Motor neuron (in vitro differentiated cells): Measurements from ENCODE around the gene ZNF513. TPM values are rescaled to one million over a fixed set of nuclear protein-coding genes. Genes with fewer than 3 reads are reported as not detected.

Source experiments
- ATAC-seq, 8 experiments: fragments of 200-7000 bp; cut with Tn5 transposase; replicated peaks in 6 of 8; 2 replicates each; pipeline ENCODE4 v1.8.0; 2021; ENCODE audit warnings: mild to moderate bottlenecking in 8 of 8, moderate library complexity in 8 of 8
- H3K27ac ChIP-seq, 2 donors: fragments of 250-450 bp; sonication (Bioruptor Pico); 2 replicates each; pipeline ENCODE4 v1.9.0; 2021; ENCODE audit warnings: antibody characterized with exemption in 2 of 2, mild to moderate bottlenecking in 2 of 2, moderate library complexity in 1 of 2
- H3K4me1 ChIP-seq, 2 donors: fragments of 250-450 bp; sonication (Bioruptor Pico); replicated peaks in 1 of 2; 2 replicates each; pipeline ENCODE4 v1.6.1; 2021; ENCODE audit warnings: antibody characterized with exemption in 2 of 2, mild to moderate bottlenecking in 2 of 2, moderate library complexity in 1 of 2
- H3K4me3 ChIP-seq, 5 donors: fragments of 250-450 bp; sonication (Bioruptor Pico); 2 replicates each; pipeline ENCODE4 v1.9.0; 2021; ENCODE audit warnings: antibody characterized with exemption in 5 of 5, mild to moderate bottlenecking in 5 of 5, moderate library complexity in 4 of 5
- WGBS, 10 experiments: fragments of 450-650 bp; shearing (Covaris generic); methylation state at CpG; one replicate each; pipeline ENCODE4 v1.0.0; 2022; 5-methylcytosine and 5-hydroxymethylcytosine counted together
- in situ Hi-C, 9 experiments: fragments of 400-800 bp; cut with MboI; loops; one replicate each; pipeline ENCODE4 v1.15.0; 2021; ENCODE audit warnings: low sequenced_read_pairs in 9 of 9, low pct_unique_long_range_greater_than_20kb in 2 of 9; ENCODE audit not compliant: unreplicated experiment in 9 of 9
- total RNA-seq, 8 experiments: library from RNA; unstranded; fragments of 300-600 nt; gene quantifications; 2 replicates each; pipeline versions ENCODE4 v1.2.3 to v1.2.4, GENCODE V29; 2022

Gene ZNF513
- total RNA-seq, 8 experiments from 2014 or later = 12.7 to 22.5 (median 18.6) TPM

DNA sequence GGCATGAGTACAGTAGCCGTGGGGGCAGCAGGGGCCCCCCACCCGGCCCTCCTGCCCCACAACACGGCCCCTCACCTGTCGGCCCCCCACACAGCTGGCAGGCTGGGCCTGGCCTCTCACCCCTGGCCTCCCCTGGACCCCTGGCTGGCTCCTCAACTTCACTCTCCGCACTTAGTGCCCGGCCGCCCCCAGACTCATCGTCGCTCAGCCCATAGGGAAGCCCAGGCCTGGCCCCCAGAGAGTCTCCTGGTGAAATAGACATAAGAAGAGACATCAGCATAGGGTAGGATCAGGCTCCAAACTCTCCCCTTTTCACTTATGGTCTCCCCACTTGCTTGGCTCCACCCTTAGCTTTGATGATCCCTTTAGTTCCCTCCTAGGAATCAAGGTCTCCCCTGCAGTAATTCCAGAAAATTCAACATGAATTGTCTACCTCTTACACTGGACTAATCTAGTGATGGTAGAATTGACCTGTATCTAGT is 1.7 kb downstream of the ZNF513 start:
- H3K4me1 ChIP-seq = peaks cover 16 to 20% of the 10 kb centered on the region in 2 donors
- in situ Hi-C loops = no loop called here
- H3K27ac ChIP-seq = no peak overlapping the region
- whole genome bisulfite sequencing, 10 experiments = no CpG with 5 or more reads among the region's 9 CpGs
- peak overlapping the region; percentile 57 to 86 (median 65) for H3K4me3 ChIP-seq
- no peak for ATAC-seq

- Histone ChIP-seq H3K4me3 (no peak overlapping the region), H3K27ac (no peak overlapping the region), H3K4me1 (peaks cover 16 to 20% of the 10 kb centered on the region in 2 donors)
- WGBS, 10 experiments = 40 to 100% (median 80%) methylated on average over 1 to 3 of the region's 29 CpGs; no CpG with 5 or more reads in 5 of the 10 experiments
- in situ Hi-C loops = no loop called here
- no peak for ATAC-seq
Observed at GRCh38 chr2:27378096-27378808, 2.3 kb downstream of the ZNF513 start.

DNA sequence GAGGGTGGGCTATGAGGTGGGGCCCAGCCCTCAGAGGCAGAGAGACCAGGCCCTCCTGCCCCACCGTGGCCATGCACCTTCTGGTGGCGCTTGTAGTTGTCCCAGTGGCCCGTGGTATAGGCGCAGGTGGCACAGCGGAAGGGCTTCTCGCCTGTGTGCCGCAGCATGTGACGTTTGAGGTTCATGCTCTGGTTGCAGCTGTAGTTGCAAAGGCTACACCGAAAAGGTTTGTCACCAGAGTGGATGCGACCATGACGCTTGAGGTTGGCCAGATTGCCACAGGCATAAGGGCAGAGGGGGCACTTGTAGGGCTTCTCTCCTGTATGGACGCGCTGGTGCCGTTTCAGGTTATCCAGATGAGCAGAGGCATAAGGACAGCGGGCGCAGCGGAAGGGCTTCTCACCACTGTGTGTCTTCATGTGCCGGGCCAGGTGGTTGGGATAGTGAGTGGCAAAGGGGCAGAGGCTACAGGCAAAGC is 2.9 kb downstream of the ZNF513 start:
- no peak for ATAC-seq
- in situ Hi-C loops = no loop called here
- peaks cover 16 to 20% of the 10 kb centered on the region in 2 donors for H3K4me1 ChIP-seq
- H3K4me3 ChIP-seq = no peak overlapping the region
- H3K27ac ChIP-seq = no peak overlapping the region
- WGBS, 10 experiments = 70 to 95% (median 93%) methylated on average over 2 to 15 of the region's 18 CpGs; no CpG with 5 or more reads in 7 of the 10 experiments

- ATAC-seq = no peak
- Histone ChIP-seq H3K27ac (no peak overlapping the region), H3K4me3 (no peak overlapping the region), H3K4me1 (peaks cover 16 to 20% of the 10 kb centered on the region in 2 donors)
- in situ Hi-C loops = no loop called here
- WGBS, 10 experiments = 90 to 100% (median 97%) methylated on average over 1 to 4 of the region's 10 CpGs; no CpG with 5 or more reads in 6 of the 10 experiments
Observed at GRCh38 chr2:27376866-27377617, 3.5 kb downstream of the ZNF513 start.

GRCh38 chr2:27376151-27376865 is 4.2 kb downstream of the ZNF513 start:
- in situ Hi-C loops = no loop called here
- Histone ChIP-seq H3K4me3 (no peak overlapping the region), H3K4me1 (peaks cover 17 to 22% of the 10 kb centered on the region in 2 donors), H3K27ac (no peak overlapping the region)
- no peak for ATAC-seq
- WGBS, 10 experiments = 60 to 100% (median 95%) methylated on average over 2 to 8 of the region's 16 CpGs; no CpG with 5 or more reads in 3 of the 10 experiments

GRCh38 chr2:27375513-27376099 is 4.9 kb downstream of the ZNF513 start:
- in situ Hi-C loops = no loop called here
- peaks cover 15 to 18% of the 10 kb centered on the region in 2 donors for H3K4me1 ChIP-seq
- ATAC-seq = no peak
- no peak overlapping the region for H3K4me3 ChIP-seq
- 60 to 100% (median 95%) methylated on average over 1 to 7 of the region's 20 CpGs; no CpG with 5 or more reads in 4 of the 10 experiments for WGBS, 10 experiments
- H3K27ac ChIP-seq = no peak overlapping the region

GRCh38 chr2:27373567-27373966 is 7.0 kb downstream of the ZNF513 start:
- H3K4me3 ChIP-seq = no peak overlapping the region
- H3K27ac ChIP-seq = no peak overlapping the region
- peaks cover 13 to 14% of the 10 kb centered on the region in 2 donors for H3K4me1 ChIP-seq
- in situ Hi-C loops = no loop called here
- WGBS, 10 experiments = 77 to 100% (median 86%) methylated on average over 2 to 5 of the region's 5 CpGs; no CpG with 5 or more reads in 4 of the 10 experiments
- no peak for ATAC-seq

DNA sequence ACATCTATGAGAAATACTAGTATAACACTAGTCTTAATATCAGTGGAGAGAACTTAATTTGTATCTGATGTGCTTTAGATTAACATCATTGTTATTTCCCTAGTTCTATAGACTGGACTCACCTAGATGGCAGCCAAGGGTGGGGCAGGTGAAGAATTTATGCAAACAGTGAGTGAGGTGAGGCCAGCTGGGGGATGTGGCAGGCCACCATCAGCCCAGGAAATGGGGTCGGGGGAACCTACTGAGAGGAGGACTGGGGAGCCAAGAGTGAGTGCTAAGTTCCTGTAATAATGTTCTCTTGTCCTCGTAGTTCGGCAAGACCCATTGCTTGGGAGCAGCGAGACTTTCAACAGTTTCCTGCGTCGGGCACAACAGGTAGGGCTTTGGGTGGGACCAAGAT is 7.6 kb downstream of the ZNF513 start:
- in situ Hi-C loops = no loop called here
- H3K27ac ChIP-seq = no peak overlapping the region
- H3K4me3 ChIP-seq = no peak overlapping the region
- ATAC-seq = no peak
- peaks cover 13 to 14% of the 10 kb centered on the region in 2 donors for H3K4me1 ChIP-seq
- 62 to 100% (median 91%) methylated on average over 2 to 5 of the region's 6 CpGs; no CpG with 5 or more reads in 7 of the 10 experiments for WGBS, 10 experiments

- peak in 5 of 8 experiments; percentile 21 to 38 (median 29) for ATAC-seq
- WGBS, 10 experiments = 0 to 21% (median 0%) methylated on average over 2 to 12 of the region's 46 CpGs; no CpG with 5 or more reads in 5 of the 10 experiments
- Histone ChIP-seq H3K27ac (peak overlapping the region; percentile 80 to 93), H3K4me1 (peaks cover 13 to 14% of the 10 kb centered on the region in 2 donors), H3K4me3 (peak overlapping the region; percentile 62 to 90 (median 86))
- in situ Hi-C loops = no loop called here
Observed at GRCh38 chr2:27370816-27371620, 9.5 kb downstream of the ZNF513 start.

DNA sequence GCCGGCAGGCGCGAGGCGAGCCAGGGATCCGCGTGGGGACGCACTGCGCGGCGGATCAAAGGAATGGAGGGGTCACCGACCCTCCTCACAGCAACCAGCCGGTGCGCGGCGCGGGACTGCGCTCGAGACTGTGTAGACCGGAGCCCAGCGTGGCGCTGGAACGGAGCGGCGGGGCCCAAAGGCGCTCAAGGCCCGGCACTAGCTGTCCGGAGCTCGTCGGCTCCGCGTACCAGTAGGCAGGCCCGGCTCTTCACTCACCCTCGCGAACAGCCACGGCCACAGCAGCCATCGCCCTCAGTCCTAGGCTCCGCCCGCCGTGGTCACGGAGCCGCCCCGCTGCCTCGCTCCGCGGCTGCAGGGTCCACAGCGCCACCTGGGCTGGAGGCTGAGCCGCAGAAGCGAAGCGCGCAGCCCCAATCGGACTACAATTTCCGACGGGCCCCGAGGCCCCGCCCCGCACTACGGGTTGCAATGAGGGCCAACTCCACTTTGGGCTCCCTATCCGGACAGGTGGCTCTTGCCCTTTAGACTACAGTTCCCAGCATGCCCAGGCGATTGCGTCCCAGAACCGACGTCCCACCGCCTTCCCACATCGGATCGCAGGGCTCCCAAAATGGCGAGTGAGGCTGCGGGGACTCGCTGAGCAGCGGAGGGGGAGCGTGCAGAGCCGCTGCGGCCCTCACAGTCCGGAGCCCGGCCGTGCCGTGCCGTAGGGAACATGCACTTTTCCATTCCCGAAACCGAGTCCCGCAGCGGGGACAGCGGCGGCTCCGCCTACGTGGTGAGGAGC is 10.3 kb downstream of the ZNF513 start, which contains the start of the genes EIF2B4 and SNX17:
EIF2B4 (minus strand) TSS at position 313 of the 790 bp plus-strand sequence; CDS start at position 289, 24 bp downstream.
SNX17 (plus strand) TSS at position 591 of the 790 bp plus-strand sequence; CDS start at position 719, 128 bp downstream.
- in situ Hi-C loops = no loop called here
- 0 to 2% (median 0%) methylated on average over 2 to 16 of the region's 85 CpGs; no CpG with 5 or more reads in 5 of the 10 experiments for WGBS, 10 experiments
- Histone ChIP-seq H3K4me3 (peak within 1 kb of the TSS; percentile 62 to 90 (median 86)), H3K27ac (peak within 1 kb of the TSS; percentile 80 to 93), H3K4me1 (peaks cover 13 to 14% of the 10 kb centered on the region in 2 donors)
- peak; percentile 78 to 96 (median 95) for ATAC-seq
